22Rv1 (cell line): Measurements from ENCODE around the gene HS6ST3.

Experiments used
- ZFX ChIP-seq: fragments of 450-650 bp; IDR thresholded peaks from 2 replicates; pipeline ENCODE4 v1.6.1; 2017; ENCODE audit warnings: antibody characterized with exemption, borderline replicate concordance
- TF ChIP-seq, protein P1 (sequence below): fragments of 450-650 bp; IDR thresholded peaks from 2 replicates; pipeline ENCODE4 v1.5.1; 2017; ENCODE audit warnings: mild to moderate bottlenecking

DNA sequence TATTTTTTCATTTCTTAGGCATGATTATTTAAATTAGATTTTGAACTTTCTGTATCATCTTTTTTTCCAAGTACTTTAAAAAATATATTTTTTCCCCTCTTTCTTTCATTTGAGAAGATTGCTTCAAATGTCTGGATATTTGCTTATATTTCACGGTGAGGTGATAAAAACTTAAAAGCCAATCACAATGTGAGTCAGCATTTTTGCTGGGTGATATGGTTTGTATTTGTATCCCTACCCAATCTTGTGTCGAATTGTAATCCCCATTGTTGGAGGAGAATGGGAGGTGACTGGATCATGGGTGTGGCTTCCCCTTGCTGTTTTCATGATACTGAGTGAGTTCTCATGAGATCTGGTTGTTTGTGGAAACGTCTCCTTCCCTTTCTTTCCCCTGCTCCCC lies 583.9 kb downstream of the HS6ST3 start:
- TF ChIP-seq, protein P1, sequence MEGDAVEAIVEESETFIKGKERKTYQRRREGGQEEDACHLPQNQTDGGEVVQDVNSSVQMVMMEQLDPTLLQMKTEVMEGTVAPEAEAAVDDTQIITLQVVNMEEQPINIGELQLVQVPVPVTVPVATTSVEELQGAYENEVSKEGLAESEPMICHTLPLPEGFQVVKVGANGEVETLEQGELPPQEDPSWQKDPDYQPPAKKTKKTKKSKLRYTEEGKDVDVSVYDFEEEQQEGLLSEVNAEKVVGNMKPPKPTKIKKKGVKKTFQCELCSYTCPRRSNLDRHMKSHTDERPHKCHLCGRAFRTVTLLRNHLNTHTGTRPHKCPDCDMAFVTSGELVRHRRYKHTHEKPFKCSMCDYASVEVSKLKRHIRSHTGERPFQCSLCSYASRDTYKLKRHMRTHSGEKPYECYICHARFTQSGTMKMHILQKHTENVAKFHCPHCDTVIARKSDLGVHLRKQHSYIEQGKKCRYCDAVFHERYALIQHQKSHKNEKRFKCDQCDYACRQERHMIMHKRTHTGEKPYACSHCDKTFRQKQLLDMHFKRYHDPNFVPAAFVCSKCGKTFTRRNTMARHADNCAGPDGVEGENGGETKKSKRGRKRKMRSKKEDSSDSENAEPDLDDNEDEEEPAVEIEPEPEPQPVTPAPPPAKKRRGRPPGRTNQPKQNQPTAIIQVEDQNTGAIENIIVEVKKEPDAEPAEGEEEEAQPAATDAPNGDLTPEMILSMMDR, result no peak
- no peak for TF ChIP-seq ZFX
